Liver (tissue), 9 donors: ENCODE data around the gene SLC2A14. TPM values are rescaled to one million over a fixed set of nuclear protein-coding genes. Genes with fewer than 3 reads are reported as not detected.

Experiments used
- DNase-seq: peaks from one replicate; pipeline ENCODE4 v3.0.0-alpha.2; 2017; ENCODE audit warnings: low spot score
- H3K27ac ChIP-seq, 2 donors: one replicate each; pipeline ENCODE4 v1.7.0; 2013; ENCODE audit warnings: inconsistent platforms in 2 of 2, low read length in 2 of 2, control low read depth in 1 of 2, low read depth in 1 of 2, mild to moderate bottlenecking in 1 of 2
- H3K27me3 ChIP-seq, 4 donors: one replicate each; pipeline versions ENCODE4 v1.6.1 to v1.7.0; 2013; ENCODE audit warnings: low read length in 3 of 4, inconsistent platforms in 1 of 4, mild to moderate bottlenecking in 1 of 4, moderate library complexity in 1 of 4; ENCODE audit not compliant: control insufficient read depth in 4 of 4, insufficient read depth in 4 of 4
- H3K36me3 ChIP-seq, 4 donors: one replicate each; pipeline versions ENCODE4 v1.6.1 to v1.7.0; 2013; ENCODE audit warnings: low read length in 3 of 4, mild to moderate bottlenecking in 3 of 4, low read depth in 1 of 4, moderate library complexity in 1 of 4; ENCODE audit not compliant: control insufficient read depth in 4 of 4, insufficient read depth in 3 of 4
- H3K4me1 ChIP-seq, 4 donors: one replicate each; pipeline versions ENCODE4 v1.6.1 to v1.7.0; 2013; ENCODE audit warnings: low read length in 3 of 4, mild to moderate bottlenecking in 3 of 4, moderate library complexity in 1 of 4; ENCODE audit not compliant: control insufficient read depth in 4 of 4, insufficient read depth in 4 of 4
- H3K4me3 ChIP-seq, 3 donors: one replicate each; pipeline versions ENCODE4 v1.6.1 to v1.7.0; 2013; ENCODE audit warnings: low read length in 3 of 3, control low read depth in 1 of 3, low read depth in 1 of 3, mild to moderate bottlenecking in 1 of 3
- H3K9ac ChIP-seq, 2 donors: one replicate each; pipeline ENCODE4 v1.7.0; 2013; ENCODE audit warnings: low read length in 2 of 2, mild to moderate bottlenecking in 2 of 2, moderate library complexity in 2 of 2, control low read depth in 1 of 2, low read depth in 1 of 2
- H3K9me3 ChIP-seq, 4 donors: one replicate each; pipeline versions ENCODE4 v1.6.1 to v1.7.0; 2013; ENCODE audit warnings: low read length in 3 of 4; ENCODE audit not compliant: control insufficient read depth in 4 of 4
- ATF3 ChIP-seq: IDR thresholded peaks from 2 replicates; pipeline ENCODE4 v1.6.1; 2016; ENCODE audit warnings: antibody characterized with exemption
- EGR1 ChIP-seq, 2 donors: IDR thresholded peaks; 2 replicates each; pipeline ENCODE4 v1.6.1; 2016 to 2018; ENCODE audit warnings: antibody characterized with exemption in 2 of 2, low read depth in 2 of 2
- FOXA1 ChIP-seq: IDR thresholded peaks from 2 replicates; pipeline ENCODE4 v1.6.1; 2016; ENCODE audit warnings: antibody characterized with exemption
- FOXA2 ChIP-seq: IDR thresholded peaks from 2 replicates; pipeline ENCODE4 v1.6.1; 2016; ENCODE audit warnings: antibody characterized with exemption
- GABPA ChIP-seq, 2 donors: IDR thresholded peaks in 1 of 2; conservative IDR thresholded peaks in 1 of 2; 2 replicates each; pipeline ENCODE4 v1.6.1; 2016; ENCODE audit warnings: antibody characterized with exemption in 2 of 2, mild to moderate bottlenecking in 1 of 2, moderate library complexity in 1 of 2
- HNF4A ChIP-seq, 2 donors: conservative IDR thresholded peaks; 2 replicates each; pipeline ENCODE4 v1.6.1; 2016; ENCODE audit warnings: antibody characterized with exemption in 2 of 2, mild to moderate bottlenecking in 2 of 2
- HNF4G ChIP-seq: IDR thresholded peaks from 2 replicates; pipeline ENCODE4 v1.6.1; 2016; ENCODE audit warnings: antibody characterized with exemption
- JUND ChIP-seq, 2 donors: IDR thresholded peaks; 2 replicates each; pipeline ENCODE4 v1.6.1; 2016; ENCODE audit warnings: antibody characterized with exemption in 2 of 2
- MAX ChIP-seq: IDR thresholded peaks from 2 replicates; pipeline ENCODE4 v1.6.1; 2016; ENCODE audit warnings: antibody characterized with exemption
- NR2F2 ChIP-seq: IDR thresholded peaks from 2 replicates; pipeline ENCODE4 v1.6.1; 2016; ENCODE audit warnings: antibody characterized with exemption
- RAD21 ChIP-seq, 2 donors: IDR thresholded peaks; 2 replicates each; pipeline ENCODE4 v1.6.1; 2016; ENCODE audit warnings: antibody characterized with exemption in 2 of 2, mild to moderate bottlenecking in 2 of 2
- RXRA ChIP-seq, 2 donors: IDR thresholded peaks; 2 replicates each; pipeline ENCODE4 v1.6.1; 2017 to 2018; ENCODE audit warnings: antibody characterized with exemption in 2 of 2, mild to moderate bottlenecking in 1 of 2
- SP1 ChIP-seq: IDR thresholded peaks from 2 replicates; pipeline ENCODE4 v1.6.1; 2018; ENCODE audit warnings: antibody characterized with exemption, mild to moderate bottlenecking
- TAF1 ChIP-seq: conservative IDR thresholded peaks from 2 replicates; pipeline ENCODE4 v1.6.1; 2016; ENCODE audit warnings: antibody characterized with exemption, mild to moderate bottlenecking
- YY1 ChIP-seq: IDR thresholded peaks from 2 replicates; pipeline ENCODE4 v1.6.1; 2016; ENCODE audit warnings: antibody characterized with exemption, mild to moderate bottlenecking
- WGBS: extraction: QIAGEN DNeasy Blood & Tissue Kit; methylation state at CpG from one replicate; pipeline ENCODE4 v1.1.7; 2013; 5-methylcytosine and 5-hydroxymethylcytosine counted together
- polyA plus RNA-seq, 2 donors: library from polyadenylated mRNA; stranded (reverse) in 1 of 2; unstranded in 1 of 2; fragments of 200-250 nt in 1 of 2; fragments of >200 nt in 1 of 2; fragmentation: Nextera tagmentation in 1 of 2; extraction: Ambion mirVana in 1 of 2; gene quantifications; one replicate each; pipeline versions ENCODE4 v1.2.1 to v1.2.3, GENCODE V29; 2013 to 2015
- total RNA-seq, 2 donors: library from RNA; depleted of rRNA; stranded (reverse); fragments of >200 nt; gene quantifications; one replicate each; pipeline ENCODE4 v1.2.3, GENCODE V29; 2014
- TF ChIP-seq, protein P1 (sequence below): IDR thresholded peaks from 2 replicates; pipeline ENCODE4 v1.6.1; 2016; ENCODE audit warnings: antibody characterized with exemption, mild to moderate bottlenecking
- TF ChIP-seq, protein P2 (sequence below): fragments of 150-350 bp; IDR thresholded peaks from 2 replicates; pipeline ENCODE4 v1.5.1; 2017; ENCODE audit warnings: improper control_type of control experiment, low read depth, low read length; ENCODE audit not compliant: missing input control
- TF ChIP-seq, protein P3 (sequence below): IDR thresholded peaks from 2 replicates; pipeline ENCODE4 v1.6.1; 2016; ENCODE audit warnings: antibody characterized with exemption
- donor health status: healthy.
- donor health status: healthy.
- donor health status: healthy.
- donor health status: healthy.
- donor health status: healthy.

SLC2A14 gene
- total and polyA plus RNA-seq, 4 donors = 22.7 TPM; not detected in 3

DNA sequence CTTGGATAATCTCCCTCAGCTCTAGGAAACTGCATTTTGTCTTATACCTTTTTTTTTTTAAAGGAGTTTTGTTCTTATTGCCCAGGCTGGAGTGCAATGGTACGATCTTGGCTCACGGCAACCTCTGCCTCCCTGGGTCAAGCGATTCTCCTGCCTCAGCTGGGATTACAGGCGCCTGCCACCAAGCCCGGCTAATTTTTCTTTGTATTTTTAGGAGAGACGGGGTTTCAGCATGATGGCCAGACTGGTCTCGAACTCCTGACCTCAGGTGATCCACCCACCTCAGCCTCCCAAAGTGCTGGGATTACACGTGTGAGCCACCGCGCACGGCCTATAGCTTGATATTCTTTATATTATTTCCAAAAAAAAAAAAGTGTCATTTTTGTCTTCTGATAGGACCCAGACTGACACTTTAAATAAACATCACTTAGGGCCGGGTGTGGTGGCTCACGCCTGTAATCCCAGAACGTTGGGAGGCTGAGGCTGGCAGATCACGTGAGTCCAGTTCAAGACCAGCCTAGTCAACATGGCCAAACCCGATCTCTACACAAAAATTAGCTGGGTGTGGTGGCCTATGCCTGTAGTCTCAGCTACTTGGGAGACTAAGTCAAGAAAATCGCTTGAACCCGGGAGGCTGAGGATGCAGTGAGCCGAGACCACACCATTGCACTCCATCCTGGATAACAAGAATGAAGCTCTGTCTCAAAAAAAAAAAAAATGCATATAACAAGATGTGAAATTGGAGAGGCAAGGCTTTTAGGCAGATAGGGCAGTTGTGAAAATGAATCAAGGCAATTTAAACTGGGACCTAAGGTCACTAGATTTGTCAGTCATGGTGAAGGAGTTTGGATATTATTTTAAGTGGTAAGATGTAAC is 44.9 kb upstream of the SLC2A14 start:
- Histone ChIP-seq H3K9ac (no peak overlapping the region), H3K36me3 (no peaks in the 10 kb centered on the region), H3K4me1 (no peaks in the 10 kb centered on the region), H3K9me3 (no peaks in the 10 kb centered on the region), H3K27me3 (no peaks in the 10 kb centered on the region), H3K4me3 (no peak overlapping the region), H3K27ac (no peak overlapping the region)
- 89% methylated on average over 19 of the region's 19 CpGs for WGBS
- no peak for DNase-seq
- TF ChIP-seq, protein P1, sequence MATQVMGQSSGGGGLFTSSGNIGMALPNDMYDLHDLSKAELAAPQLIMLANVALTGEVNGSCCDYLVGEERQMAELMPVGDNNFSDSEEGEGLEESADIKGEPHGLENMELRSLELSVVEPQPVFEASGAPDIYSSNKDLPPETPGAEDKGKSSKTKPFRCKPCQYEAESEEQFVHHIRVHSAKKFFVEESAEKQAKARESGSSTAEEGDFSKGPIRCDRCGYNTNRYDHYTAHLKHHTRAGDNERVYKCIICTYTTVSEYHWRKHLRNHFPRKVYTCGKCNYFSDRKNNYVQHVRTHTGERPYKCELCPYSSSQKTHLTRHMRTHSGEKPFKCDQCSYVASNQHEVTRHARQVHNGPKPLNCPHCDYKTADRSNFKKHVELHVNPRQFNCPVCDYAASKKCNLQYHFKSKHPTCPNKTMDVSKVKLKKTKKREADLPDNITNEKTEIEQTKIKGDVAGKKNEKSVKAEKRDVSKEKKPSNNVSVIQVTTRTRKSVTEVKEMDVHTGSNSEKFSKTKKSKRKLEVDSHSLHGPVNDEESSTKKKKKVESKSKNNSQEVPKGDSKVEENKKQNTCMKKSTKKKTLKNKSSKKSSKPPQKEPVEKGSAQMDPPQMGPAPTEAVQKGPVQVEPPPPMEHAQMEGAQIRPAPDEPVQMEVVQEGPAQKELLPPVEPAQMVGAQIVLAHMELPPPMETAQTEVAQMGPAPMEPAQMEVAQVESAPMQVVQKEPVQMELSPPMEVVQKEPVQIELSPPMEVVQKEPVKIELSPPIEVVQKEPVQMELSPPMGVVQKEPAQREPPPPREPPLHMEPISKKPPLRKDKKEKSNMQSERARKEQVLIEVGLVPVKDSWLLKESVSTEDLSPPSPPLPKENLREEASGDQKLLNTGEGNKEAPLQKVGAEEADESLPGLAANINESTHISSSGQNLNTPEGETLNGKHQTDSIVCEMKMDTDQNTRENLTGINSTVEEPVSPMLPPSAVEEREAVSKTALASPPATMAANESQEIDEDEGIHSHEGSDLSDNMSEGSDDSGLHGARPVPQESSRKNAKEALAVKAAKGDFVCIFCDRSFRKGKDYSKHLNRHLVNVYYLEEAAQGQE = no peak
- TF ChIP-seq RAD21 (IDR thresholded peaks at IDR 0.05) (no peak), HNF4A (conservative IDR thresholded peaks at IDR 0.05) (no peak), HNF4G (no peak), NR2F2 (no peak), GABPA (IDR thresholded peaks at IDR 0.05 in 1 of 2, conservative IDR thresholded peaks at IDR 0.05 in 1 of 2) (no peak), ATF3 (no peak), MAX (no peak), YY1 (no peak), RXRA (IDR thresholded peaks at IDR 0.05) (no peak), EGR1 (IDR thresholded peaks at IDR 0.05; ENCODE audit: low read depth in 2 of 2) (no peak), JUND (IDR thresholded peaks at IDR 0.05) (no peak), SP1 (no peak), FOXA2 (no peak), FOXA1 (no peak), TAF1 (no peak)
- TF ChIP-seq, protein P2, sequence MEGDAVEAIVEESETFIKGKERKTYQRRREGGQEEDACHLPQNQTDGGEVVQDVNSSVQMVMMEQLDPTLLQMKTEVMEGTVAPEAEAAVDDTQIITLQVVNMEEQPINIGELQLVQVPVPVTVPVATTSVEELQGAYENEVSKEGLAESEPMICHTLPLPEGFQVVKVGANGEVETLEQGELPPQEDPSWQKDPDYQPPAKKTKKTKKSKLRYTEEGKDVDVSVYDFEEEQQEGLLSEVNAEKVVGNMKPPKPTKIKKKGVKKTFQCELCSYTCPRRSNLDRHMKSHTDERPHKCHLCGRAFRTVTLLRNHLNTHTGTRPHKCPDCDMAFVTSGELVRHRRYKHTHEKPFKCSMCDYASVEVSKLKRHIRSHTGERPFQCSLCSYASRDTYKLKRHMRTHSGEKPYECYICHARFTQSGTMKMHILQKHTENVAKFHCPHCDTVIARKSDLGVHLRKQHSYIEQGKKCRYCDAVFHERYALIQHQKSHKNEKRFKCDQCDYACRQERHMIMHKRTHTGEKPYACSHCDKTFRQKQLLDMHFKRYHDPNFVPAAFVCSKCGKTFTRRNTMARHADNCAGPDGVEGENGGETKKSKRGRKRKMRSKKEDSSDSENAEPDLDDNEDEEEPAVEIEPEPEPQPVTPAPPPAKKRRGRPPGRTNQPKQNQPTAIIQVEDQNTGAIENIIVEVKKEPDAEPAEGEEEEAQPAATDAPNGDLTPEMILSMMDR = no peak
- TF ChIP-seq, protein P3, sequence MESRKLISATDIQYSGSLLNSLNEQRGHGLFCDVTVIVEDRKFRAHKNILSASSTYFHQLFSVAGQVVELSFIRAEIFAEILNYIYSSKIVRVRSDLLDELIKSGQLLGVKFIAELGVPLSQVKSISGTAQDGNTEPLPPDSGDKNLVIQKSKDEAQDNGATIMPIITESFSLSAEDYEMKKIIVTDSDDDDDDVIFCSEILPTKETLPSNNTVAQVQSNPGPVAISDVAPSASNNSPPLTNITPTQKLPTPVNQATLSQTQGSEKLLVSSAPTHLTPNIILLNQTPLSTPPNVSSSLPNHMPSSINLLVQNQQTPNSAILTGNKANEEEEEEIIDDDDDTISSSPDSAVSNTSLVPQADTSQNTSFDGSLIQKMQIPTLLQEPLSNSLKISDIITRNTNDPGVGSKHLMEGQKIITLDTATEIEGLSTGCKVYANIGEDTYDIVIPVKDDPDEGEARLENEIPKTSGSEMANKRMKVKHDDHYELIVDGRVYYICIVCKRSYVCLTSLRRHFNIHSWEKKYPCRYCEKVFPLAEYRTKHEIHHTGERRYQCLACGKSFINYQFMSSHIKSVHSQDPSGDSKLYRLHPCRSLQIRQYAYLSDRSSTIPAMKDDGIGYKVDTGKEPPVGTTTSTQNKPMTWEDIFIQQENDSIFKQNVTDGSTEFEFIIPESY = no peak
